ENCODE measurements around the gene NLGN2. TPM values are rescaled to one million over a fixed set of nuclear protein-coding genes. Genes with fewer than 3 reads are reported as not detected.

Gene NLGN2
- total RNA-seq, 1 experiment from 2014 or later = 70.2 TPM

- H2BK12ac ChIP-seq (ENCODE audit: insufficient read length, low read depth, low read length) = peak overlapping the region; percentile 5
- no peak overlapping the region for H2BK5ac ChIP-seq (ENCODE audit: insufficient read length, low read length)
- no peak overlapping the region for H2BK20ac ChIP-seq (ENCODE audit: low read depth, low read length, poor library complexity, severe bottlenecking)
- no peaks in the 10 kb centered on the region for H3K9me3 ChIP-seq (ENCODE audit: control insufficient read depth, low read depth, low read length)
- no peak overlapping the region for H3K27ac ChIP-seq (ENCODE audit: insufficient read length, low read depth, low read length)
- no CpG with 5 or more reads among the region's 92 CpGs for WGBS (ENCODE audit: extremely low coverage, insufficient read length, low lambda C conversion rate)
- H2AK5ac ChIP-seq (ENCODE audit: insufficient read length, low read length) = no peak overlapping the region
- no peaks in the 10 kb centered on the region for H4K20me1 ChIP-seq (ENCODE audit: control insufficient read depth, insufficient read depth, insufficient read length)
- H2AFZ ChIP-seq (ENCODE audit: low read length) = no peak overlapping the region
- Mint-ChIP-seq H3K27me3 (ENCODE audit: low read depth) (peaks cover 25% of the 10 kb centered on the region), H3K9me3 (no peaks in the 10 kb centered on the region), H3K36me3 (ENCODE audit: insufficient read depth in 1 of 3, low read depth in 3 of 3) (no peaks in the 10 kb centered on the region), H3K4me1 (peaks cover 30 to 32% of the 10 kb centered on the region in 2 experiments), H3K27ac (peak overlapping the region; percentile 55 to 98 (median 89); a peak in 4 of 7 replicates), H3K4me3 (peak overlapping the region; percentile 89 to 93)
- H3K56ac ChIP-seq (ENCODE audit: insufficient read length, low read depth, low read length) = no peak overlapping the region
- peak overlapping the region; percentile 60 for H3K4me2 ChIP-seq (ENCODE audit: insufficient read depth, insufficient read length, low read length)
- peak; percentile 86 for TF ChIP-seq CTCF (conservative IDR thresholded peaks at IDR 0.05)
- no peak overlapping the region for H2BK15ac ChIP-seq (ENCODE audit: low read depth, low read length)
- H3K4me1 ChIP-seq (ENCODE audit: insufficient read depth, low read length) = no peaks in the 10 kb centered on the region; the same call in 1 of the 2 replicates
- H3K79me1 ChIP-seq (ENCODE audit: insufficient read depth, low read depth, low read length, poor library complexity, severe bottlenecking) = no peaks in the 10 kb centered on the region
- peak overlapping the region; percentile 79 for H3K18ac ChIP-seq (ENCODE audit: insufficient read length, low read depth, low read length)
- H3K9ac ChIP-seq (ENCODE audit: extremely low read depth, insufficient read length, low read length) = no peak overlapping the region
- H4K8ac ChIP-seq (replicated peaks; ENCODE audit: insufficient read length, low read depth, low read length) = no peak overlapping the region
- no peak overlapping the region for H3K4ac ChIP-seq (ENCODE audit: low read depth, low read length)
- H3K23ac ChIP-seq (ENCODE audit: insufficient read length, low read depth, low read length) = no peak overlapping the region
- no peak overlapping the region for H4K5ac ChIP-seq (ENCODE audit: insufficient read length, low read depth, low read length)
- H2BK120ac ChIP-seq (ENCODE audit: low read depth, low read length, poor library complexity, severe bottlenecking) = no peak overlapping the region
- H3K14ac ChIP-seq (ENCODE audit: insufficient read depth, low read length) = peak overlapping the region; percentile 89
- peaks cover 7% of the 10 kb centered on the region for H3K27me3 ChIP-seq (ENCODE audit: insufficient read depth, low read length)
- peaks cover 33% of the 10 kb centered on the region for H3K23me2 ChIP-seq (ENCODE audit: insufficient read length, low read depth, low read length, poor library complexity, severe bottlenecking)
- H3K79me2 ChIP-seq (ENCODE audit: insufficient read depth, low read length) = no peaks in the 10 kb centered on the region
- no peak overlapping the region for H4K91ac ChIP-seq (ENCODE audit: insufficient read length, low read depth, low read length)
- no peak overlapping the region for H3T11ph ChIP-seq (ENCODE audit: low read length)
- peak; percentile 94 for DNase-seq
Measured at GRCh38 chr17:7436556-7437368, 29.1 kb downstream of the NLGN2 start.
